Activated CD4-positive, CD25-positive, alpha-beta regulatory T cell treated with anti-CD3 and anti-CD28 coated beads, Interleukin-2, amount 50 U/mL, for 16 hours (primary cell): ENCODE results near the gene DNAJC4.
"Not testable (repeated sequence)": the region's sequence is repeated elsewhere in the genome, so short reads cannot be mapped to it uniquely, and the experiment has no call there.

ENCODE experiments used
- DNase-seq: peaks from one replicate; pipeline ENCODE4 v3.0.0-alpha.2; 2020; ENCODE audit warnings: low read depth, low spot score

The DNAJC4 gene

DNA sequence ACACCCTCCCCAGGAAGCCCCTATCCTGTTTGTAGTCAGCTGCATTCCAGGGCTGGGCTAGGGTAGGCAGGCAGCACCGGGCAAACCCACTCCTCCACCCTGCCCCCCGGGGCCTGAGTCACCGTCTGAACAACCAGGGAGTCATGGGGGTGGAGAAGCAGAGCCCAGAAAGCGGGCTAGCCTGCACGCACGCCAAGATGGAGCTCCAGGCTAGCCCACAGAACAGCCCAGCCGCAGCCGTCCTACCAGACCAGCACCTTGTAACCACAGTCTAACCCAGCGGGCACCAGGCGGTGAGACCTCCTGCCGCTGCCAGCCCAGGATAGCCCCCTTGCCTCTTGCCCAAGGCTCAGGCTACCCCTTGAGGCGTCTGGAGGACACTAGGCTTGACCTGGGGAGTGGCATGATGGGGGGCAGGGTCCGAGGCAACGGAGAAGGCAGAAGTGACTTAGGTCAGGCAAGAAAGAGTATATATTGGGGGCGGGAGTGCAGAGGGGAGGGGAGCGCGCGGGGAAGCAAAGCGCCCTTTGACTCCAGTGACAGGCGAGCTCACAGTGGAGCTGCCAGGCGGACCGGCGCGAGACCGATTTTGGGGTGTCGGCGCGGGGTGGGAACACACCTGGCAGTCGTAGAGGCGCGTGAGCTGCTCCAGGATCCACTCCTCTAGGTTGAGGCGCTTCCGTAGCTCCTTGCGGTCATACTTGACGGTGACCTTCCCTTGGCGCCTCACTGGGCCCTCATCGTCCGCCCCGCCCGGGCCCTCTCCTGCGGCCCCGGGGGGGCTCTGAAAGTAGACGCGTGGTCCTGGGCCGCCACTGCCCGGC is 15.7 kb downstream of the DNAJC4 start:
- DNase-seq, result peak; percentile 57

DNA sequence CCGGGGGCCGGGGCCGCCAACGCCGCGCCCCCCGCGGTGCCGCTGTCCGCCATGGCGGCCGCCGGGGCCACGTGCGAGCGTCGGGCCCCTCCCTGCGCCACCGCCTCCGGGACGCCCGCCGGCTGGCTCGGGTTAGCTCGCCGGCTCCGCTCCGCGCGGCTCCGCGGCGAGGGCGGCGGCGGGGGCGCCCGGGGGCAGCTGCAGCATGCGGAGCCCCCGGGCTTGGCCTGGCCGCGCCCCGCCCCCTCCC is 16.2 kb downstream of the DNAJC4 start:
- DNase-seq, result not testable (repeated sequence)

DNA sequence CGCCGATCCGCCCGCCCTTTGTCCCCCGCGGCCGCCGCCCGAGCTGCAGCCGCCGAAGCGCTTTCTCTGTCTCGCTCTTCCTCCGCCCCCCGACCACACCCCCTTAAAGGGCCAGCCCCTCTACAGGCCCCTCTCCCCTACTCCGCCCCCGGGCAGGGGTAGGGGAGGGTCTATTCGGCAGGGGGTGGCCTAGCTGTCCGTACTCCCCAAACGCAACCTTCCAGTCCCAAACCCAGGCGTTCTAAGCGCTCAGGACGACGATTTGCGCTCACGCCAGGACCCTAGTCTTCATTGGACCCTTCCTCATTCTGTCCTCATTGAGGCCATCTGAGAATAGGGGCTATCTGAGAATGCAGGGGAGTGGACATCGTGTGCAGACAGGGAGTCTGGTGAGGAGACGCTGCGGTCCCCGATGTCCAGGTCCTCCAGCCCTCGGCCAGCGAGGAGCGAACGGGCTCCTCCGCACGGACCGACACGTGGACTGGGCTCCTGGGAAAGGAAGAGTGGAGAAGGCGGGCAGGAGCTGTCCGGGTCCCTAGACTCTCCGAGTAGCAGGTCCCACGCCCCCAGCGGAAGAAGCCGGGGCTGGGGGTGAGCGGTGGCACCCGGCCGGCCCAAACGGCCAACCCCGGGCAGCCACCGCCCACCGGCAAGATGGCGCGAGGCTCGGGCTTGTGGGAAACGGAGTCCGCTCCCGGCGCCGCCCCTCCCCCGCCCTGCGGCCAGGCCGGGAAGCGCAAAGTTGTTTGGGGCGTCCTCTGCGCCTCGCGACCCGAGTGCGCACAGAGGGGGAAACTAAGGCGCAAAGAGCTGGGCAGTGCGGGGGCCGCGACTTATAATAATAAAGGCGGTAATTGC is 16.8 kb downstream of the DNAJC4 start, which contains the start of gene PPP1R14B:
Gene PPP1R14B (minus strand): TSS at position 73 of the 858 bp plus-strand sequence. CDS start 270 bp downstream, outside the sequence.
- peak; percentile 50 for DNase-seq

- DNase-seq, result no peak
Measured at GRCh38 chr11:64247729-64248531, 17.6 kb downstream of the DNAJC4 start.

- DNase-seq, result no peak
Measured at GRCh38 chr11:64248578-64248977, 18.2 kb downstream of the DNAJC4 start.

DNA sequence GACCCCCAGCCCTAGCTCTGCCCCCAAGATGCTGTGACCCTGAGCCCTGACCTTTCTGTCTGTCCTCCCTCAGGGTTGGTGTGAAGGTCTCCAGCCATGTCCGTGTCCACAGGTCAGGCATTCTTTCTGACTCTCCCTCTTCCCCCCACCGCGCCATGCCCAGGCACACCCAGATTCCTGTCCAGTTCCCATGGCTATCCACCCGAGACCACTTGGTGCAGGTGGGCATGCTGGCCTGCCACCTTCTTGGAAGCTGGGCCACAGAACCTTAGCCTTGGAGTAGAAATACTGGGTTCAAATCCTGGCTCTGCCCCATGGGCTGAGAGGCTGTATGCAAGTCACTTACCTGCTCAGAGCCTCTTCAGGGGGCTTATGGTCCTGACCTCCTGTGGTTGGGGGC is 18.7 kb downstream of the DNAJC4 start:
- DNase-seq, result no peak

GRCh38 chr11:64249563-64250414 is 19.4 kb downstream of the DNAJC4 start:
- no peak for DNase-seq

- DNase-seq, result no peak
Measured at GRCh38 chr11:64250415-64251015, 20.2 kb downstream of the DNAJC4 start.

DNA sequence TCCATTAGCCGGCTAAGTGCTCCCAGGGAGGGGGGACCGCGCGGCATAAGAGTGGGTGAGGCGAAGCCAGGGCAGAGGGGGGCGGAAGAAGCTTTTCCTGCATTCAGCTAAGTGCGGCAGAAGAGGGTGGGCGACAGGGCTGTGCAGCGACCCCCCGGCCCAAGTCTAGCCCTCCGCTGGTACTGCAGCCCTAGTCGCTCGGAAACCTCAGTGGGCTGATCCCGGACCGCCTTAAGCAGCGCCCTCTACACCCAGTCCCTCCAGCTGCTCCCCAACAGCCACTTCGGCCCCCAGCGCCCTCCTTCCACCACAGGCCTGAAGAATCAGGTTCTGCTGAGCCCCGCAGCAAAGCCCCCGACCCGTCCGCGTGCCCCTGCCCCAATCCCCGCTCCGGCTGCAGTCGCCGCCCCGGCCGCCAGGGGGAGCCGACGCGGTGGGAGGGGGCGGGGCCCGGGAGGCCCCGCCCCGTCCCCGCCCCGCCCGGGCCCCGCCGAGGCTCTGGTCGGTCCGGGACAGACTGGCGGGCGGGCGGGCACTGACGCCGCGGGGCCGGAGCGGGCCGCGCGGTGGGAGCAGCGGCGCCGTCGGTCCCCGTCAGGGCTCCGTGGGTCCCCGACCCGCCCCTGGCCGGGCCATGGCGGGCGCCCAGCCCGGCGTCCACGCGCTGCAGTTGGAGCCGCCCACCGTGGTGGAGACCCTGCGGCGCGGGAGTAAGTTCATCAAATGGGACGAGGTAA is 20.8 kb downstream of the DNAJC4 start, which contains the start of gene PLCB3:
Gene PLCB3 (plus strand): TSS at position 515 of the 737 bp plus-strand sequence. CDS start 120 bp downstream, at position 635.
- DNase-seq, result peak; percentile 50

- DNase-seq, result no peak
Measured at GRCh38 chr11:64251753-64252002, 21.3 kb downstream of the DNAJC4 start.

GRCh38 chr11:64252003-64252872 is 21.9 kb downstream of the DNAJC4 start:
- no peak for DNase-seq

- DNase-seq, result no peak
Measured at GRCh38 chr11:64253043-64253442, 22.7 kb downstream of the DNAJC4 start.

DNA sequence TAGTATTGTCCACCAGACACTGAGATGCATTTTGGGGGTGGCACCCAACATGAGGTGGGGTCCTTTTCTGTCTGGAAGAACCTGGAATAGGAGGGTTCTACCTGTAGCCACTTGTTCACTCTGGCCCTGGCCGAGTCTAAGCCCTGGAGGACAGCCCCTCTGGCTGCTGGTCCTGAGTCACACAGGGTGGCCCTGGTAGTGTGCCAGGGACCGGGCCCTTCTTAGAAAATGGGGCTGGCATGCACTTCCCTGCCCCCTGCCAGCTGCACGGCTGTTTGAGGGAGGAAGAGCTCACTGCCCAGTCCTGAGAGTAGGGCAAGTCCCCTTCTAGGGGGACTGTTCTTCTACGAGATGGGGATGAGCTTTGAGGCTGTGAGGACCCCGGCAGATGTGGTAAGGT is 23.1 kb downstream of the DNAJC4 start:
- DNase-seq, result no peak

GRCh38 chr11:64254326-64254725 is 24.0 kb downstream of the DNAJC4 start:
- no peak for DNase-seq

- no peak for DNase-seq
Measured at GRCh38 chr11:64255135-64256128, 25.1 kb downstream of the DNAJC4 start.

GRCh38 chr11:64256300-64256699 is 26.0 kb downstream of the DNAJC4 start:
- no peak for DNase-seq

GRCh38 chr11:64258356-64258755 is 28.0 kb downstream of the DNAJC4 start:
- DNase-seq, result no peak
